ENCODE results near the gene IGFLR1. TPM values are rescaled to one million over a fixed set of nuclear protein-coding genes. Genes with fewer than 3 reads are reported as not detected.
A peak's percentile ranks its signal among the peaks of the same experiment; 100 is the strongest.
"Not testable (repeated sequence)": the region's sequence is repeated elsewhere in the genome, so short reads cannot be mapped to it uniquely, and the experiment has no call there.

IGFLR1 gene
- total RNA-seq, 1 donor from 2014 or later = 16.9 TPM

- no peaks in the 10 kb centered on the region for H3K9me3 ChIP-seq
- peaks cover 4% of the 10 kb centered on the region for H3K4me1 ChIP-seq
- no peak for TF ChIP-seq CTCF (IDR thresholded peaks at IDR 0.05)
- no peaks in the 10 kb centered on the region for H3K27me3 ChIP-seq
- peak within 1 kb of the TSS; percentile 42 for H3K27ac ChIP-seq
- DNase-seq = peak; percentile 100
- peak; percentile 99 for ATAC-seq
- intact Hi-C loops (cut with DNase I) = no loop called here
- no peaks in the 10 kb centered on the region for H3K36me3 ChIP-seq
- peak within 1 kb of the TSS; percentile 80 for H3K4me3 ChIP-seq
Observed at GRCh38 chr19:35775298-35776101, 33.2 kb upstream of the IGFLR1 start, which contains the start of gene ARHGAP33. Gene ARHGAP33, plus strand, starts transcription at chr19:35775564. Its CDS starts 95 bp downstream, at chr19:35775659.

DNA sequence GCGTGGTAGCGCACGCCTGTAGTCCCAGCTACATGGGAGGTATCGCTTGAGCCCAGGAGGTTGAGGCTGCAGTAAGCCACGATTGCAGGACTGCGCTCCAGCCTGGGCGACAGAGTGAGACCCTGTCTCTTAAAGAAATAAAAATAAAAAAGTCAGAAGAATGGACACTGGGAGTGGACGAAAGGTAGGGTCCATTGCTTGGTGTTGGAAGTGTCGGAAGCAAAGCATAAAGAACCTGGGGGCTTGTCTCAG, 32.7 kb upstream of the IGFLR1 start:
- ATAC-seq = no peak

DNA sequence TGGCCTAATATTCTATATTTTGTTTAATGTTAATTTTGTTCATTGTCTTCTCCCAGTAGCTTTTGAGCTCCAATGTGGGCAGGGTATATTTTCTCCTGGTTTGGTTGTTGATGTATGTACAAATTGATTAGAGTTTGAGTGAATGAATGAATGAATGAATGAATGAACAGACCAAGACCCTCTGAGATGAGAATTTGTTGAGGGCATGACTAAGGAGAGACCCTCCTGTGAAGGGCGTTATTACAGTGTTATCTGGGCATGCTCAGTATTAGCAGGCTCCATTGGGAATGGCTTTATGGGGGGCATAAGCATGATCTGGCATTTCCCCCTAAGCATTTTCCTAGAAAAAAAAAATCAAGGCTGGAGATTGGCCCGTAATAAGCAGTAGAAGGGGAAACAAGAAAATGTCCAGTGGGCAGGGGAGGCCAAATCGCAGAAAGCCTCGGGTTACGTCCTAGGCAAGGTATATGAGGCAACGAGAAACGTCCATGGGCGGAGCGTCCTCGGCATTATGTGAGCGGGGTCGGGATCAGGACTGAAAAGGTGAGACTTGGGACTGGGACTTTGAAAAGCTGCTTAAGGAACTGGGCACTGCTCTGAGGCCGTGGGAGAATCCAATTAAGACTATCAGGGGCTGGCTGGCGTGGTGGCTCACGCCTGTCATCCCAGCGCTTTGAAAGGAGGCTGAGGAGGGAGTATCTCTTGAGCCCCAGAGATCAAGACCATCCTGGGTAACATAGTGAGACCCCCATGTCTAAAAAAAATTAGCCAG, 32.2 kb upstream of the IGFLR1 start:
- peaks cover 4% of the 10 kb centered on the region for H3K4me1 ChIP-seq
- H3K9me3 ChIP-seq = no peaks in the 10 kb centered on the region
- no peaks in the 10 kb centered on the region for H3K27me3 ChIP-seq
- no peak for ATAC-seq
- no peaks in the 10 kb centered on the region for H3K36me3 ChIP-seq
- no peak overlapping the region for H3K27ac ChIP-seq
- TF ChIP-seq CTCF (IDR thresholded peaks at IDR 0.05) = no peak
- no peak for DNase-seq
- intact Hi-C loops (cut with DNase I) = no loop called here
- H3K4me3 ChIP-seq = peak overlapping the region; percentile 80

More for the DNA sequence above, 32.7 kb upstream of the IGFLR1 start:
- intact Hi-C loops (cut with DNase I) = no loop called here
- Histone ChIP-seq H3K27me3 (no peaks in the 10 kb centered on the region), H3K27ac (no peak overlapping the region), H3K36me3 (no peaks in the 10 kb centered on the region), H3K9me3 (no peaks in the 10 kb centered on the region), H3K4me3 (peak overlapping the region; percentile 80), H3K4me1 (peaks cover 4% of the 10 kb centered on the region)
- TF ChIP-seq CTCF (IDR thresholded peaks at IDR 0.05) = no peak
- peak; percentile 60 for DNase-seq

GRCh38 chr19:35773020-35773806, 31.0 kb upstream of the IGFLR1 start:
- intact Hi-C loops (cut with DNase I) = no loop called here

GRCh38 chr19:35772362-35772761, 30.1 kb upstream of the IGFLR1 start:
- H3K27ac ChIP-seq; H3K9me3 ChIP-seq; DNase-seq; H3K4me3 ChIP-seq; intact Hi-C loops (cut with DNase I); H3K36me3 ChIP-seq; H3K27me3 ChIP-seq; ATAC-seq; H3K4me1 ChIP-seq: not testable (repeated sequence)

More at GRCh38 chr19:35773020-35773806, 31.0 kb upstream of the IGFLR1 start:
- no peak overlapping the region for H3K4me3 ChIP-seq
- no peak for TF ChIP-seq CTCF (IDR thresholded peaks at IDR 0.05)
- no peaks in the 10 kb centered on the region for H3K36me3 ChIP-seq
- H3K9me3 ChIP-seq = no peaks in the 10 kb centered on the region
- DNase-seq (no peak), ATAC-seq (no peak)
- no peaks in the 10 kb centered on the region for H3K27me3 ChIP-seq
- H3K27ac ChIP-seq = no peak overlapping the region
- peaks cover 4% of the 10 kb centered on the region for H3K4me1 ChIP-seq

Measured in upper lobe of right lung (tissue), 1 donor.